OCI-LY3 (cell line): Measurements from ENCODE around the gene ATP2C2.

ENCODE experiments used
- CTCF ChIP-seq: fragments of 200-600, 300-600 bp; sonication (generic); IDR thresholded peaks from 2 replicates; pipeline ENCODE4 v1.5.1; 2014; ENCODE audit warnings: antibody characterized with exemption, low read length, low read depth
- EZH2phosphoT487 ChIP-seq: fragments of 200-600 bp; shearing (Covaris generic); IDR thresholded peaks from 2 replicates; pipeline ENCODE4 v1.6.1; 2018; ENCODE audit warnings: antibody characterized with exemption, mixed run types, low read depth

- no peak for TF ChIP-seq CTCF
- no peak for TF ChIP-seq EZH2phosphoT487
These were observed 93.3 kb downstream of the ATP2C2 start for GRCh38 chr16:84461413-84462295.
